GM12878 (cell line): ENCODE results near the gene QPRT. TPM values are rescaled to one million over a fixed set of nuclear protein-coding genes. Genes with fewer than 3 reads are reported as not detected.

Experiments
- ASH2L ChIP-seq: fragments of 300-600, 200-600 bp; sonication (generic); IDR thresholded peaks from 2 replicates; pipeline ENCODE4 v1.6.1; 2017; ENCODE audit warnings: low read depth, mild to moderate bottlenecking, borderline replicate concordance
- BCL11A ChIP-seq: IDR thresholded peaks from 2 replicates; pipeline ENCODE4 v1.6.1; 2011; ENCODE audit warnings: low read depth, low read length
- BMI1 ChIP-seq: fragments of 450-650 bp; IDR thresholded peaks from 2 replicates; pipeline ENCODE4 v1.6.1; 2016; ENCODE audit warnings: mild to moderate bottlenecking, moderate library complexity, borderline replicate concordance
- CHD2 ChIP-seq: IDR thresholded peaks from 2 replicates; pipeline ENCODE4 v1.6.1; 2011; ENCODE audit warnings: low read depth, low read length, improper control_type of control experiment, borderline replicate concordance
- EED ChIP-seq: sonication (generic); IDR thresholded peaks from 2 replicates; pipeline ENCODE4 v1.6.1; 2016; ENCODE audit warnings: antibody characterized with exemption, low read depth
- EZH2 ChIP-seq: IDR thresholded peaks from 2 replicates; pipeline ENCODE4 v1.6.1; 2012; ENCODE audit warnings: low read depth, mild to moderate bottlenecking, control low read depth, inconsistent platforms, low read length, borderline replicate concordance; ENCODE audit not compliant: control insufficient read depth
- GATAD2B ChIP-seq: fragments of 450-650 bp; conservative IDR thresholded peaks from 2 replicates; pipeline ENCODE4 v1.6.1; 2017; ENCODE audit warnings: low read depth, mild to moderate bottlenecking, moderate library complexity
- HCFC1 ChIP-seq: fragments of 150-350 bp; IDR thresholded peaks from 2 replicates; pipeline ENCODE4 v1.6.1; 2014; ENCODE audit warnings: low read length
- HDGF ChIP-seq: fragments of 450-650 bp; IDR thresholded peaks from 2 replicates; pipeline ENCODE4 v1.6.1; 2016; ENCODE audit warnings: antibody characterized with exemption
- IKZF1 ChIP-seq: fragments of 450-650 bp; conservative IDR thresholded peaks from 2 replicates; pipeline ENCODE4 v1.6.1; 2017; ENCODE audit warnings: antibody characterized with exemption, mild to moderate bottlenecking
- IRF4 ChIP-seq: IDR thresholded peaks from 2 replicates; pipeline ENCODE4 v1.6.1; 2011; ENCODE audit warnings: low read depth, low read length
- MTA2 ChIP-seq: fragments of 450-650 bp; IDR thresholded peaks from 2 replicates; pipeline ENCODE4 v1.6.1; 2016; ENCODE audit warnings: low read depth, mild to moderate bottlenecking, moderate library complexity
- POLR2A ChIP-seq: IDR thresholded peaks from 2 replicates; pipeline ENCODE4 v1.6.1; 2011; ENCODE audit warnings: low read depth, mild to moderate bottlenecking, low read length
- POLR2AphosphoS5 ChIP-seq: IDR thresholded peaks from 2 replicates; pipeline ENCODE4 v1.6.1; 2011; ENCODE audit warnings: mild to moderate bottlenecking, low read length, inconsistent platforms
- SIN3A ChIP-seq: IDR thresholded peaks from 2 replicates; pipeline ENCODE4 v1.6.1; 2012; ENCODE audit warnings: low read depth, low read length, improper control_type of control experiment
- SPI1 ChIP-seq: IDR thresholded peaks from 2 replicates; pipeline ENCODE4 v1.6.1; 2011; ENCODE audit warnings: low read depth, mild to moderate bottlenecking, low read length, moderate library complexity, borderline replicate concordance; ENCODE audit not compliant: insufficient read depth
- SRF ChIP-seq, 2 experiments: IDR thresholded peaks; 2 replicates each; pipeline ENCODE4 v1.6.1; 2011; ENCODE audit warnings: low read depth in 2 of 2, low read length in 2 of 2, mild to moderate bottlenecking in 1 of 2, moderate library complexity in 1 of 2
- TAF1 ChIP-seq: IDR thresholded peaks from 2 replicates; pipeline ENCODE4 v1.6.1; 2011; ENCODE audit warnings: mild to moderate bottlenecking, low read depth, low read length, borderline replicate concordance
- ZBED1 ChIP-seq: IDR thresholded peaks from 2 replicates; pipeline ENCODE4 v1.6.1; 2016; ENCODE audit warnings: borderline replicate concordance
- polyA plus RNA-seq, 11 experiments: library from polyadenylated mRNA; depleted of rRNA in 4 of 11; unstranded in 6 of 11; stranded (reverse) in 5 of 11; fragments of >200 nt; fragmentation: Nextera tagmentation in 4 of 11; fragmentation: Illumina TruSeq in 1 of 11; extraction: Ambion mirVana in 4 of 11; extraction: Trizol in 1 of 11; gene quantifications; 1 replicate in 1 of 11; 2 replicates in 10 of 11; pipeline versions ENCODE4 v1.2.1 to v1.2.3, GENCODE V29; 2011 to 2016; ENCODE audit warnings: inconsistent platforms in 2 of 11, missing spikeins in 2 of 11, low read depth in 1 of 11
- total RNA-seq, 4 experiments: library from RNA; depleted of rRNA in 3 of 4; stranded (reverse); fragments of >200 nt in 3 of 4; fragmentation: Illumina TruSeq in 1 of 4; extraction: Trizol in 1 of 4; gene quantifications; 2 replicates each; pipeline versions ENCODE4 v1.2.1 to v1.2.3, GENCODE V29; 2013 to 2021
- TF ChIP-seq, protein P1 (sequence below): fragments of 450-650 bp; IDR thresholded peaks from 2 replicates; pipeline ENCODE4 v1.6.1; 2017; ENCODE audit warnings: borderline replicate concordance
- TF ChIP-seq, protein P2 (sequence below): fragments of 450-650 bp; IDR thresholded peaks from 2 replicates; pipeline ENCODE4 v1.6.1; 2016; ENCODE audit warnings: mild to moderate bottlenecking
- TF ChIP-seq, protein P3 (sequence below): IDR thresholded peaks from 2 replicates; pipeline ENCODE4 v1.6.1; 2011; ENCODE audit warnings: mild to moderate bottlenecking, low read depth, low read length, moderate library complexity; ENCODE audit not compliant: insufficient replicate concordance
- TF ChIP-seq, protein P4 (sequence below): IDR thresholded peaks from 2 replicates; pipeline ENCODE4 v1.6.1; 2012; ENCODE audit warnings: low read depth, low read length, improper control_type of control experiment
- TF ChIP-seq, protein P5 (sequence below): IDR thresholded peaks from 2 replicates; pipeline ENCODE4 v1.6.1; 2012; ENCODE audit warnings: low read depth, low read length, improper control_type of control experiment

Gene QPRT
- total and polyA plus RNA-seq, 10 of the 15 experiments (the other 5 are each of a cell fraction or from before 2014, with no cell fraction given), result 2.7 to 43.0 (median 31.3) TPM

DNA sequence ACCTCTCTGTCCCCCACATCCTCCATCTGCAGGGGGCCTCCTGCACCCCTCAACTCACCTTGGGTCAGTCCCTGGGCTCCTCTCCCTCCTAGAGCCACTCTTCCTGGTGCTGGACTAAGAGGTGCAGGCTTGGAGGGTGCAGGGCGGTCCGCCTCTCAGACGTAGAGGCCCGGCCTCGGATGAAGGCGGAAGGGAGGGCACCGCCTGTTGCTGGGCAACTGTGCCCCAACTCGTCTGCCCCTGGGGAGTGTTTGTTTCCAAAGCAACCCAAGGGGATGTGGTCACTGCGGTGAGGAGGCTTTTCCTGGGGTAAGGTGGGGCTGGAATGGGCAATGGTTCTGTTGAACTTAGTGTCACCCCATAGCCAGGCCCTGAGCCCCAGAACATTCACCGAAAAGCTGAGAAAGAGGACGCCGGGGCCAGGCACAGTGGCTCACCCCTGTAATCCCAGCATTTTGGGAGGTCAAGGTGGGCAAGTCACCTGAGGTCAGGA, 66.9 kb downstream of the QPRT start, which contains the start of gene C16orf54 (continued):
- TF ChIP-seq IKZF1 (peak; percentile 91), POLR2A (peak; percentile 71; the same call in 1 of the 2 replicates), GATAD2B (peak; percentile 83), MTA2 (peak; percentile 64; the same call in 1 of the 2 replicates), ZBED1 (no peak), TAF1 (no peak), EZH2 (no peak), SPI1 (no peak; the same call in 1 of the 2 replicates), HDGF (peak; percentile 74; the same call in 1 of the 2 replicates), IRF4 (no peak), SIN3A (0 out of 2 replicates have a peak, but pooled peaks have one; percentile 50), POLR2AphosphoS5 (0 out of 2 replicates have a peak, but pooled peaks have one; percentile 41), HCFC1 (no peak), SRF (IDR thresholded peaks at IDR 0.05; ENCODE audit: low read depth in 2 of 2, low read length in 2 of 2) (no peak), ASH2L (no peak), BCL11A (0 out of 2 replicates have a peak, but pooled peaks have one; percentile 19), BMI1 (peak; percentile 93), CHD2 (peak; percentile 45; the same call in 1 of the 2 replicates), EED (peak; percentile 84)
- TF ChIP-seq, protein P1, sequence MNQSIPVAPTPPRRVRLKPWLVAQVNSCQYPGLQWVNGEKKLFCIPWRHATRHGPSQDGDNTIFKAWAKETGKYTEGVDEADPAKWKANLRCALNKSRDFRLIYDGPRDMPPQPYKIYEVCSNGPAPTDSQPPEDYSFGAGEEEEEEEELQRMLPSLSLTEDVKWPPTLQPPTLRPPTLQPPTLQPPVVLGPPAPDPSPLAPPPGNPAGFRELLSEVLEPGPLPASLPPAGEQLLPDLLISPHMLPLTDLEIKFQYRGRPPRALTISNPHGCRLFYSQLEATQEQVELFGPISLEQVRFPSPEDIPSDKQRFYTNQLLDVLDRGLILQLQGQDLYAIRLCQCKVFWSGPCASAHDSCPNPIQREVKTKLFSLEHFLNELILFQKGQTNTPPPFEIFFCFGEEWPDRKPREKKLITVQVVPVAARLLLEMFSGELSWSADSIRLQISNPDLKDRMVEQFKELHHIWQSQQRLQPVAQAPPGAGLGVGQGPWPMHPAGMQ, result no peak
- TF ChIP-seq, protein P2, sequence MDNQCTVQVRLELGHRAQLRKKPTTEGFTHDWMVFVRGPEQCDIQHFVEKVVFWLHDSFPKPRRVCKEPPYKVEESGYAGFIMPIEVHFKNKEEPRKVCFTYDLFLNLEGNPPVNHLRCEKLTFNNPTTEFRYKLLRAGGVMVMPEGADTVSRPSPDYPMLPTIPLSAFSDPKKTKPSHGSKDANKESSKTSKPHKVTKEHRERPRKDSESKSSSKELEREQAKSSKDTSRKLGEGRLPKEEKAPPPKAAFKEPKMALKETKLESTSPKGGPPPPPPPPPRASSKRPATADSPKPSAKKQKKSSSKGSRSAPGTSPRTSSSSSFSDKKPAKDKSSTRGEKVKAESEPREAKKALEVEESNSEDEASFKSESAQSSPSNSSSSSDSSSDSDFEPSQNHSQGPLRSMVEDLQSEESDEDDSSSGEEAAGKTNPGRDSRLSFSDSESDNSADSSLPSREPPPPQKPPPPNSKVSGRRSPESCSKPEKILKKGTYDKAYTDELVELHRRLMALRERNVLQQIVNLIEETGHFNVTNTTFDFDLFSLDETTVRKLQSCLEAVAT, result peak; percentile 97
- TF ChIP-seq, protein P3, sequence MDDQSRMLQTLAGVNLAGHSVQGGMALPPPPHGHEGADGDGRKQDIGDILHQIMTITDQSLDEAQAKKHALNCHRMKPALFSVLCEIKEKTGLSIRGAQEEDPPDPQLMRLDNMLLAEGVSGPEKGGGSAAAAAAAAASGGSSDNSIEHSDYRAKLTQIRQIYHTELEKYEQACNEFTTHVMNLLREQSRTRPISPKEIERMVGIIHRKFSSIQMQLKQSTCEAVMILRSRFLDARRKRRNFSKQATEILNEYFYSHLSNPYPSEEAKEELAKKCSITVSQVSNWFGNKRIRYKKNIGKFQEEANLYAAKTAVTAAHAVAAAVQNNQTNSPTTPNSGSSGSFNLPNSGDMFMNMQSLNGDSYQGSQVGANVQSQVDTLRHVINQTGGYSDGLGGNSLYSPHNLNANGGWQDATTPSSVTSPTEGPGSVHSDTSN, result no peak
- TF ChIP-seq, protein P4, sequence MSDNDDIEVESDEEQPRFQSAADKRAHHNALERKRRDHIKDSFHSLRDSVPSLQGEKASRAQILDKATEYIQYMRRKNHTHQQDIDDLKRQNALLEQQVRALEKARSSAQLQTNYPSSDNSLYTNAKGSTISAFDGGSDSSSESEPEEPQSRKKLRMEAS, result peak; percentile 8; the same call in 1 of the 2 replicates
- TF ChIP-seq, protein P5, sequence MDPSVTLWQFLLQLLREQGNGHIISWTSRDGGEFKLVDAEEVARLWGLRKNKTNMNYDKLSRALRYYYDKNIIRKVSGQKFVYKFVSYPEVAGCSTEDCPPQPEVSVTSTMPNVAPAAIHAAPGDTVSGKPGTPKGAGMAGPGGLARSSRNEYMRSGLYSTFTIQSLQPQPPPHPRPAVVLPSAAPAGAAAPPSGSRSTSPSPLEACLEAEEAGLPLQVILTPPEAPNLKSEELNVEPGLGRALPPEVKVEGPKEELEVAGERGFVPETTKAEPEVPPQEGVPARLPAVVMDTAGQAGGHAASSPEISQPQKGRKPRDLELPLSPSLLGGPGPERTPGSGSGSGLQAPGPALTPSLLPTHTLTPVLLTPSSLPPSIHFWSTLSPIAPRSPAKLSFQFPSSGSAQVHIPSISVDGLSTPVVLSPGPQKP, result peak; percentile 59; the same call in 1 of the 2 replicates
